ENCODE data around the gene TUBGCP2. TPM values are rescaled to one million over a fixed set of nuclear protein-coding genes. Genes with fewer than 3 reads are reported as not detected.

The TUBGCP2 gene
- total RNA-seq = 53.7 and 67.2 TPM in 2 replicates

GRCh38 chr10:133308421-133309099 is at the start of gene TUBGCP2, which contains the start of gene ZNF511:
TSS of gene TUBGCP2 (minus strand) at chr10:133308872. CDS start at chr10:133302941, 5,931 bp downstream.
TSS of gene ZNF511 (plus strand) at chr10:133308914. CDS start at chr10:133308944, 30 bp downstream.

GRCh38 chr10:133357285-133358161 is 48.9 kb upstream of the TUBGCP2 start, which contains the start of gene FUOM:
TSS of gene FUOM (minus strand) at chr10:133358019. CDS start at chr10:133358007, 12 bp downstream.

GRCh38 chr10:133336577-133337369 is 28.1 kb upstream of the TUBGCP2 start, which contains the start of gene CALY:
TSS of gene CALY (minus strand) at chr10:133336896. CDS start at chr10:133328989, 7,907 bp downstream.

GRCh38 chr10:133276435-133277201 is 32.1 kb downstream of the TUBGCP2 start, which contains the start of gene ADAM8:
TSS of gene ADAM8 (minus strand) at chr10:133276868. CDS start at chr10:133276817, 51 bp downstream.

GRCh38 chr10:133237588-133238465 is 70.8 kb downstream of the TUBGCP2 start, which contains the start of gene VENTX:
TSS of gene VENTX (plus strand) at chr10:133237855. CDS start at chr10:133237915, 60 bp downstream.

GRCh38 chr10:133230044-133230361 is 78.7 kb downstream of the TUBGCP2 start, which contains the start of gene UTF1:
TSS of gene UTF1 (plus strand) at chr10:133230217. CDS start at chr10:133230289, 72 bp downstream.

Other genes with a start within 250 kb of the TUBGCP2 start
- not detected in 2 replicates for gene ADGRA1, start 220.9 kb downstream of the TUBGCP2 start, total RNA-seq
- not detected in 2 replicates for gene KNDC1, start 148.7 kb downstream of the TUBGCP2 start, total RNA-seq
- gene UTF1, start 78.7 kb downstream of the TUBGCP2 start, total RNA-seq = not detected in 2 replicates
- gene VENTX, start 71.0 kb downstream of the TUBGCP2 start, total RNA-seq = not detected in 2 replicates
- 115 and 143 TPM in 2 replicates for gene ADAM8, start 32.0 kb downstream of the TUBGCP2 start, total RNA-seq
- gene ZNF511, start within 50 bp of the TUBGCP2 start, total RNA-seq = 28.1 and 38.3 TPM in 2 replicates
- not detected in 2 replicates for gene CALY, start 28.0 kb upstream of the TUBGCP2 start, total RNA-seq
- gene PRAP1, start 38.5 kb upstream of the TUBGCP2 start, total RNA-seq = not detected in 2 replicates
- 17.5 and 28.8 TPM in 2 replicates for gene FUOM, start 49.1 kb upstream of the TUBGCP2 start, total RNA-seq
- 89.7 and 125 TPM in 2 replicates for gene ECHS1, start 64.5 kb upstream of the TUBGCP2 start, total RNA-seq
- gene PAOX, start 70.4 kb upstream of the TUBGCP2 start, total RNA-seq = 2.5 and 6.9 TPM in 2 replicates
- gene MTG1, start 85.3 kb upstream of the TUBGCP2 start, total RNA-seq = 14.3 and 20.4 TPM in 2 replicates
- 0.16 TPM in 1 of 2 replicates, not detected in the other for gene SPRN, start 115.8 kb upstream of the TUBGCP2 start, total RNA-seq
- 0.30 and 0.31 TPM in 2 replicates for gene SCART1, start 145.1 kb upstream of the TUBGCP2 start, total RNA-seq
- not detected in 2 replicates for gene CYP2E1, start 218.5 kb upstream of the TUBGCP2 start, total RNA-seq